ENCODE measurements around the gene KIF4A. TPM values are rescaled to one million over a fixed set of nuclear protein-coding genes. Genes with fewer than 3 reads are reported as not detected.

The KIF4A gene
- total and polyA plus RNA-seq, 2 of the 4 experiments (the other 2 are of a cell fraction), result 10.0 to 19.0 TPM

- H3K4me3 ChIP-seq (ENCODE audit: insufficient read depth, low read depth, low read length), result no peak overlapping the region
- H3K9ac ChIP-seq (ENCODE audit: low read depth, low read length), result no peak overlapping the region
- H2AFZ ChIP-seq (replicated peaks; ENCODE audit: low read length, poor library complexity), result no peak overlapping the region
- no peak overlapping the region for H4K8ac ChIP-seq (ENCODE audit: low read depth in 2 of 2, low read length in 2 of 2)
- no peak overlapping the region for H2BK15ac ChIP-seq (ENCODE audit: low read depth, low read length)
- DNase-seq, result no peak
- H3K23ac ChIP-seq (ENCODE audit: low read depth, low read length), result no peak overlapping the region
- ChIA-PET POLR2A (ENCODE audit: unreplicated experiment) (no interaction called here), CTCF (no interaction called here)
- H3K4me1 ChIP-seq (ENCODE audit: control insufficient read depth, insufficient read depth, low read length), result no peaks in the 10 kb centered on the region
- H4K5ac ChIP-seq (ENCODE audit: low read depth, low read length), result no peak overlapping the region
- H2AK9ac ChIP-seq (replicated peaks; ENCODE audit: low read depth, low read length, poor library complexity), result no peak overlapping the region
- H3K4ac ChIP-seq (ENCODE audit: low read depth, low read length), result no peak overlapping the region
- no peak overlapping the region for H3K18ac ChIP-seq (ENCODE audit: low read depth, low read length)
- H3K56ac ChIP-seq (ENCODE audit: extremely low read depth, insufficient read depth, low read length), result no peak overlapping the region
- dilution Hi-C loops (cut with HindIII; ENCODE audit: low sequenced_read_pairs, unreplicated experiment), result no loop called here
- H3K14ac ChIP-seq (replicated peaks; ENCODE audit: low read depth, low read length), result no peak overlapping the region
- H2BK20ac ChIP-seq (ENCODE audit: low read depth, low read length), result no peak overlapping the region
- in situ Hi-C loops (cut with MboI; ENCODE audit: low sequenced_read_pairs), result no loop called here
- H3K79me1 ChIP-seq (ENCODE audit: low read depth in 1 of 2, low read length in 2 of 2), result no peaks in the 10 kb centered on the region
- H3K4me2 ChIP-seq (ENCODE audit: low read depth, low read length), result no peak overlapping the region
- H3K36me3 ChIP-seq (ENCODE audit: control insufficient read depth, insufficient read depth, low read length), result no peaks in the 10 kb centered on the region
- H3K9me3 ChIP-seq (ENCODE audit: control insufficient read depth, insufficient read depth, low read length), result no peaks in the 10 kb centered on the region
- no peaks in the 10 kb centered on the region for H4K20me1 ChIP-seq (ENCODE audit: insufficient read depth, low read length)
- 88% methylated on average over 1 of the region's 2 CpGs; no CpG with 5 or more reads in 1 of the 2 experiments for WGBS, 2 experiments (ENCODE audit: extremely low coverage in 2 of 2, insufficient read length in 1 of 2)
- BruUV-seq (replicated peaks), result no TSS peak
- no peak overlapping the region for H4K91ac ChIP-seq (ENCODE audit: insufficient read depth, low read depth, low read length)
- no peak overlapping the region for H2AK5ac ChIP-seq (ENCODE audit: low read depth, low read length)
- H2BK5ac ChIP-seq (ENCODE audit: low read depth, low read length, poor library complexity, severe bottlenecking), result no peak overlapping the region
- H3K27ac ChIP-seq (ENCODE audit: insufficient read depth, low read length), result no peak overlapping the region
- ATAC-seq (ENCODE audit: low read depth), result no peak
- TF ChIP-seq CHD1 (IDR thresholded peaks at IDR 0.05; ENCODE audit: low read depth, low read length) (no peak), RAD21 (IDR thresholded peaks at IDR 0.05; ENCODE audit: low read length) (no peak), CTCF (conservative IDR thresholded peaks at IDR 0.05; ENCODE audit: low read depth, low read length) (no peak), MXI1 (IDR thresholded peaks at IDR 0.05; ENCODE audit: borderline replicate concordance, low read depth, low read length) (no peak), CEBPB (IDR thresholded peaks at IDR 0.05; ENCODE audit: low read depth, low read length) (no peak), ELK1 (IDR thresholded peaks at IDR 0.05; ENCODE audit: borderline replicate concordance, low read depth, low read length) (no peak), RFX5 (IDR thresholded peaks at IDR 0.05; ENCODE audit: low read depth, low read length) (no peak), MAFK (IDR thresholded peaks at IDR 0.05; ENCODE audit: low read depth, low read length) (no peak), POLR2A (IDR thresholded peaks at IDR 0.05; ENCODE audit: low read depth, low read length) (no peak)
- intact Hi-C loops (cut with micrococcal nuclease), result no loop called here
- H3K27me3 ChIP-seq (ENCODE audit: control insufficient read depth, insufficient read depth, low read length), result peaks cover 3% of the 10 kb centered on the region; the same call in 1 of the 2 replicates
- no peak overlapping the region for H2BK120ac ChIP-seq (ENCODE audit: low read depth, low read length)
- no peaks in the 10 kb centered on the region for H3K9me1 ChIP-seq (ENCODE audit: insufficient read depth, low read length)
These were observed 137.5 kb downstream of the KIF4A start for GRCh38 chrX:70427365-70427764.
